ENCODE measurements around the gene CTXN3. TPM values are rescaled to one million over a fixed set of nuclear protein-coding genes. Genes with fewer than 3 reads are reported as not detected.

Gene CTXN3
- total RNA-seq, 1 donor from 2014 or later: not detected

DNA sequence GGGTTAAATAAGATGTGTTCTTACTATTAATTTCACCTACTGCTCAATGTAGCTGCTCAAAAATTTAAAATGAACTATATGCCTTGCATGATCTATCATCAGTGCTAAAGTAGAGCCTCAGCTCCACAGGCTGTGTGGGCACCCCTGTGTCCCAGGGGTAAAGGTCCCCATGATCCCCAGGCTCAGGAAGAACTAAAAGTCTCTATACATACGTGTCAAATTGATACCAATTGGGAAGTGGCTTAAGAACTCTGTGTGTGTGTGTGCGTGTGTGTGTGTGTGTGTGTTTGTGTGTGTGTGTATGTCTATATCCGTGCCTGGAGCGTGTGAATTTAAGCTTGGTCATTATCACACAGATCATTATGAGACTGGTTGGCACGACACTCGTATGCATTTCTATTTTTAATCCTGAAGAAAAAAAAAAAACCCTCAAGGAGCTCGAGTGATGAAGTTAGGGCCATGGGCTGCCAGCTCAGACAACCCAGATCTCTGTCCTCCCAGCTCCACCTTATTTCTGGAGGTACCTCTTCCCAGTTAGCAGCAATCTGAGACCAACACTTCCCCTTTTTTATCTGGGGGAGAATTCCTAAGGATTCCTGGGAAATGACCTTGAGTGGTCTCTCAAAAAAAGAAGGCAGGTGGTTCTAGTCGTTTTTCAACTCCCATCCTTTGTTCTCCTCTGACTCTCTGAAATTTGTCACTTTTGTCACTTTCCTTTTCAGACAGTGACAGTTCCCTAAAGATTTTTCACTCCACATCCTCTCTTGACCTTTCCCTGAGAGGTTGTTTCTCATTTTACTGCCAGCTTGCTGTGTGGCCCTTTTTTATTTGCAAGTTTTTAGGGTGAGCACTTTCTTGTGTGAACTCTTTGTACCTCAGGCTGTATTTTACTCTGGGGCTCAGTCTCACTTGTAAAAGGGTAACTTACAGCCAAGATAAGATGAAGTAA lies 45.7 kb upstream of the CTXN3 start:
- Histone ChIP-seq H4K20me1 (ENCODE audit: low read depth) (no peaks in the 10 kb centered on the region), H3K4me2 (no peak overlapping the region), H3K27me3 (no peaks in the 10 kb centered on the region), H3K9ac (no peak overlapping the region), H3K9me3 (ENCODE audit: low read depth) (no peaks in the 10 kb centered on the region), H3K36me3 (no peaks in the 10 kb centered on the region), H2AFZ (replicated peaks) (no peak overlapping the region), H3K4me1 (peaks cover 12% of the 10 kb centered on the region), H3K27ac (no peak overlapping the region), H3F3A (ENCODE audit: low read depth) (no peaks in the 10 kb centered on the region), H3K79me2 (ENCODE audit: low read depth) (no peaks in the 10 kb centered on the region), H3K4me3 (no peak overlapping the region)
- TF ChIP-seq, protein P1, sequence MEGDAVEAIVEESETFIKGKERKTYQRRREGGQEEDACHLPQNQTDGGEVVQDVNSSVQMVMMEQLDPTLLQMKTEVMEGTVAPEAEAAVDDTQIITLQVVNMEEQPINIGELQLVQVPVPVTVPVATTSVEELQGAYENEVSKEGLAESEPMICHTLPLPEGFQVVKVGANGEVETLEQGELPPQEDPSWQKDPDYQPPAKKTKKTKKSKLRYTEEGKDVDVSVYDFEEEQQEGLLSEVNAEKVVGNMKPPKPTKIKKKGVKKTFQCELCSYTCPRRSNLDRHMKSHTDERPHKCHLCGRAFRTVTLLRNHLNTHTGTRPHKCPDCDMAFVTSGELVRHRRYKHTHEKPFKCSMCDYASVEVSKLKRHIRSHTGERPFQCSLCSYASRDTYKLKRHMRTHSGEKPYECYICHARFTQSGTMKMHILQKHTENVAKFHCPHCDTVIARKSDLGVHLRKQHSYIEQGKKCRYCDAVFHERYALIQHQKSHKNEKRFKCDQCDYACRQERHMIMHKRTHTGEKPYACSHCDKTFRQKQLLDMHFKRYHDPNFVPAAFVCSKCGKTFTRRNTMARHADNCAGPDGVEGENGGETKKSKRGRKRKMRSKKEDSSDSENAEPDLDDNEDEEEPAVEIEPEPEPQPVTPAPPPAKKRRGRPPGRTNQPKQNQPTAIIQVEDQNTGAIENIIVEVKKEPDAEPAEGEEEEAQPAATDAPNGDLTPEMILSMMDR (IDR thresholded peaks at IDR 0.05): no peak
- TF ChIP-seq EZH2 (IDR thresholded peaks at IDR 0.05): no peak
- TF ChIP-seq EZH2phosphoT487 (IDR thresholded peaks at IDR 0.05): no peak
- Mint-ChIP-seq H3K27me3 (ENCODE audit: insufficient read depth, low read depth) (no peaks in the 10 kb centered on the region), H3K27ac (peak overlapping the region; percentile 88), H3K36me3 (no peaks in the 10 kb centered on the region), H3K4me3 (no peak overlapping the region), H3K9me3 (no peaks in the 10 kb centered on the region), H3K4me1 (peaks cover 25% of the 10 kb centered on the region)
- no peak for DNase-seq (ENCODE audit: low spot score)

DNA sequence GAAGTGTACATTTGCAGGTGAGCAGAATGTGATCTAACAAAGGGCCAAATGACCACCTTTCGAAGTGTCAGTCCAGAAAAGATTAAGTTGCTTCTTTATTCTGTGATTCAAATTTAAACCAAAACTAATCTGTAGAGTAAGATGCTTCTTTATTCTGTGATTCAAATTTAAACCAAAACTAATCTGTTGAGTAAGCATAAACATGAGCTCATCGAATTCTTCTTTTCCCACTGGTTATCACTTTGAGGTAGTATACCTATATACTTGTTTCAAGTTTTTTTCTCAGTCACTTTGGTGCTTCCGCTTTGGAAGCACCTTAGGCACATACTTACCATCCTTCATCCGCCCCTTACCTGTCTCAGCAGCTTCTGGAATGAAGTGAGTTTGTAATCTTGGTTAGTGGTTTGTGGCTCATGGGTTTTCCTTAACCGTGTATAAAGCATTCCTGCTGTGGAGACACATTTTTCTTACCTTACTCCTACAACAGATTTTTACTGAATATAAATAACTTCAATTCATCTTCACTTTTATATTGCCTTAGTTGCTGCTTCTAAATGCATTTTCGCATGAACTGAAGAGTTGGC lies 40.7 kb upstream of the CTXN3 start:
- Mint-ChIP-seq H3K4me3 (no peak overlapping the region), H3K27ac (no peak overlapping the region), H3K9me3 (no peaks in the 10 kb centered on the region), H3K4me1 (peaks cover 12% of the 10 kb centered on the region), H3K36me3 (no peaks in the 10 kb centered on the region), H3K27me3 (ENCODE audit: insufficient read depth, low read depth) (peaks cover 2% of the 10 kb centered on the region)
- Histone ChIP-seq H4K20me1 (ENCODE audit: low read depth) (no peaks in the 10 kb centered on the region), H3F3A (ENCODE audit: low read depth) (no peaks in the 10 kb centered on the region), H3K27ac (no peak overlapping the region), H3K4me3 (no peak overlapping the region), H3K9me3 (ENCODE audit: low read depth) (no peaks in the 10 kb centered on the region), H3K4me1 (peaks cover 25% of the 10 kb centered on the region), H3K27me3 (no peaks in the 10 kb centered on the region), H3K4me2 (no peak overlapping the region), H2AFZ (replicated peaks) (peak overlapping the region; percentile 1), H3K36me3 (no peaks in the 10 kb centered on the region), H3K9ac (no peak overlapping the region), H3K79me2 (ENCODE audit: low read depth) (no peaks in the 10 kb centered on the region)
- TF ChIP-seq EZH2 (IDR thresholded peaks at IDR 0.05) (no peak), EZH2phosphoT487 (IDR thresholded peaks at IDR 0.05) (no peak)
- TF ChIP-seq, protein P1 (IDR thresholded peaks at IDR 0.05): no peak
- DNase-seq (ENCODE audit: low spot score): no peak

DNA sequence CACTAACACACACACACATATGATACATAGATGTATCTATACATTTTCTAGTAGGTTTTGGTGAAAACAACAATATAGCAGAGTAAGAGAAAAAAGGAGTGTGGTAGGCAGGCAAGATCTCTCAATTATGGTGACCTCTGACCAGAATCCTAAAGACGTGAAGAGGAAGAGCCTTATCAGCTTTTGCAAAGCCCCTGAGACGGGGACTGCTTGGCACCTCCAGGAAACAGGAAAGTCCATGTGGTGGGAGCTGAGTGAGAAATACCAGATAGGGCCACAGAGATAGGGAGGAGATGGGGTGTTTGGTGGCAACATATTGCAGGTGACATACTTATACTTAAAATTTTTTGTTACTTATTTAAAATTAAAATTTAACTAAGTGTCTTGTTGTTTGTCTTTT lies 39.9 kb upstream of the CTXN3 start:
- no peak overlapping the region for H3K4me2 ChIP-seq
- no peaks in the 10 kb centered on the region for H3K27me3 ChIP-seq
- no peaks in the 10 kb centered on the region for H3K9me3 ChIP-seq (ENCODE audit: low read depth)
- H2AFZ ChIP-seq (replicated peaks): peak overlapping the region; percentile 1
- H3K4me3 Mint-ChIP-seq: no peak overlapping the region
- no peaks in the 10 kb centered on the region for H3K36me3 Mint-ChIP-seq
- peaks cover 2% of the 10 kb centered on the region for H3K27me3 Mint-ChIP-seq (ENCODE audit: insufficient read depth, low read depth)
- no peak overlapping the region for H3K27ac ChIP-seq
- no peaks in the 10 kb centered on the region for H3K79me2 ChIP-seq (ENCODE audit: low read depth)
- H3K4me1 ChIP-seq: peaks cover 18% of the 10 kb centered on the region
- no peak overlapping the region for H3K9ac ChIP-seq
- DNase-seq (ENCODE audit: low spot score): no peak
- H3K9me3 Mint-ChIP-seq: no peaks in the 10 kb centered on the region
- H3K4me1 Mint-ChIP-seq: peaks cover 4% of the 10 kb centered on the region
- H4K20me1 ChIP-seq (ENCODE audit: low read depth): no peaks in the 10 kb centered on the region
- H3F3A ChIP-seq (ENCODE audit: low read depth): no peaks in the 10 kb centered on the region
- no peaks in the 10 kb centered on the region for H3K36me3 ChIP-seq
- TF ChIP-seq EZH2phosphoT487 (IDR thresholded peaks at IDR 0.05) (no peak), EZH2 (IDR thresholded peaks at IDR 0.05) (no peak)
- TF ChIP-seq, protein P1 (IDR thresholded peaks at IDR 0.05): no peak
- H3K4me3 ChIP-seq: no peak overlapping the region
- no peak overlapping the region for H3K27ac Mint-ChIP-seq

All from neural progenitor cell (in vitro differentiated cells).